ENCODE data around the gene GATA5.

DNA sequence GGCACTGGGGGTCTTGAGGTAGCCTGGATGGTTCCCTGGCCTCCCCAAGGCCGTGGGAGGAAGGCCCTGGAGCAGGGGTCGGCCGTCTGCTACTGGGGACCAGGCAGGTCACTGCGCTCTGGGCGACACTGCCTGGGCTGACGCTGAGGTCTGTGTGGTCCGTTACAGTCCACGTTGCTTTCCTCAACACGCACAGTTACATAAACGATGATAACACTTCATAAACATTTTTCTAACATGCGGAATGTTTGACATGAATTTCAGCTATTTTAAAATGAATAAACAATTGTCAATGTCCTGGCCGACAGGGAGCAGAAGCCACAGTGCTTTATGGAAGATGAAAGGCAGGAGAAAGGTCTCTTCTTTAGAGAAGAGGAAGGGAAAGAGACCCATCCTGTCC, 38.3 kb downstream of the GATA5 start:
- TF ChIP-seq, protein P1, sequence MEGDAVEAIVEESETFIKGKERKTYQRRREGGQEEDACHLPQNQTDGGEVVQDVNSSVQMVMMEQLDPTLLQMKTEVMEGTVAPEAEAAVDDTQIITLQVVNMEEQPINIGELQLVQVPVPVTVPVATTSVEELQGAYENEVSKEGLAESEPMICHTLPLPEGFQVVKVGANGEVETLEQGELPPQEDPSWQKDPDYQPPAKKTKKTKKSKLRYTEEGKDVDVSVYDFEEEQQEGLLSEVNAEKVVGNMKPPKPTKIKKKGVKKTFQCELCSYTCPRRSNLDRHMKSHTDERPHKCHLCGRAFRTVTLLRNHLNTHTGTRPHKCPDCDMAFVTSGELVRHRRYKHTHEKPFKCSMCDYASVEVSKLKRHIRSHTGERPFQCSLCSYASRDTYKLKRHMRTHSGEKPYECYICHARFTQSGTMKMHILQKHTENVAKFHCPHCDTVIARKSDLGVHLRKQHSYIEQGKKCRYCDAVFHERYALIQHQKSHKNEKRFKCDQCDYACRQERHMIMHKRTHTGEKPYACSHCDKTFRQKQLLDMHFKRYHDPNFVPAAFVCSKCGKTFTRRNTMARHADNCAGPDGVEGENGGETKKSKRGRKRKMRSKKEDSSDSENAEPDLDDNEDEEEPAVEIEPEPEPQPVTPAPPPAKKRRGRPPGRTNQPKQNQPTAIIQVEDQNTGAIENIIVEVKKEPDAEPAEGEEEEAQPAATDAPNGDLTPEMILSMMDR (IDR thresholded peaks at IDR 0.05 in 2 of 3, conservative IDR thresholded peaks at IDR 0.05 in 1 of 3; ENCODE audit: borderline replicate concordance in 1 of 3, insufficient read depth in 1 of 3, low read depth in 2 of 3, low read length in 2 of 3): no peak
- TF ChIP-seq CBX3 (IDR thresholded peaks at IDR 0.05; ENCODE audit: low read depth): no peak
